Renal cortical epithelial cell (primary cell): ENCODE measurements around the gene EIF4H. TPM values are rescaled to one million over a fixed set of nuclear protein-coding genes. Genes with fewer than 3 reads are reported as not detected.
"Not testable (repeated sequence)": the region's sequence is repeated elsewhere in the genome, so short reads cannot be mapped to it uniquely, and the experiment has no call there.

ENCODE experiments used
- DNase-seq: peaks from one replicate; pipeline ENCODE4 v3.0.0-alpha.2; 2011; ENCODE audit warnings: low read depth
- total RNA-seq: library from RNA; depleted of rRNA; stranded (reverse); fragments of >200 nt; gene quantifications from 2 replicates; pipeline ENCODE4 v1.2.3, GENCODE V29; 2014

The EIF4H gene
- total RNA-seq = 332 and 407 TPM in 2 replicates

GRCh38 chr7:74173866-74174605, at the start of gene EIF4H:
EIF4H (plus strand) TSS chr7:74174356; CDS start chr7:74174384, 28 bp downstream.
- DNase-seq = peak; percentile 78

GRCh38 chr7:74126220-74126880, 47.8 kb upstream of the EIF4H start:
- no peak for DNase-seq

- no peak for DNase-seq
Measured at GRCh38 chr7:74129887-74130286, 44.3 kb upstream of the EIF4H start.

DNA sequence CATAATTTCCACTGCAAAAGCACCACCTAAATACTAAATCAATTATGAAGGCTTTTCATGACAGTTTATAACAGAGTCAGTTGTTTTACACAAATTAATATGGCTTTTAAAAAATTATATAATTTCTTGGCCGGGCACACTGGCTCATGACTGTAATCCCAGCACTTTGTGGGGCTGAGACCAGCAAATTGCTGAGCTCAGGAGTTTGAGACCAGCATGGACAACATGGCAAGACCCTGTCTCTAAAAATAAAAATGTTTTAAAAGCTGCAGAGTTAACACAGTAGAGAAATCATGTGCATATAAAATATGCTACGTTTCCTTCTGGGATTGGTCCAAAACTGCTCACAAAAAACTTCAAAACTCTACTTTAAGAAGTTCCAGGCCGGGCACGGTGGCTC, 43.6 kb upstream of the EIF4H start:
- no peak for DNase-seq

DNA sequence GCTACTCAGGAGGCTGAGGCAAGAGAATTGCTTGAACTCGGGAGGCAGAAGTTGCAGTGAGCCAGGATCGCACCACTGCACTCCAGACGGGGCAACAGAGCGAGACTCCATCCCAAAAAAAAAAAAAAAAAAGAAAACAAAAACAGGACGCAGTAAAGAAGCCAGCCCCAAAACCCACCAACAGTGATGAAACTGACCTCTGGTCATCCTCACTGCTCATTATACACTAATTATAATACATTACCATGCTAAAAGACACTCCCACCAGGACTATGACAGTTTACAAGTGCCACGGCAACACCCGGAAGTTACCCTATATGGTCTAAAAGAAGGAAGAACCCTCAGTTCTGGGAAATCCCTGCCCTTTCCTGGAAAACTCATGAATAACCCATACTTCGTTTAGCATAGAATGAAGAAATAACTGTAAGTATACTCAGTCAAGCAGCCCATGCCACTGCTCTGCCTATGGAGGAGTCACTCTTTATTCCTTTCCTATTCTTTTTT, 40.0 kb upstream of the EIF4H start:
- DNase-seq = peak; percentile 22

GRCh38 chr7:74138334-74138867, 35.8 kb upstream of the EIF4H start:
- no peak for DNase-seq

- no peak for DNase-seq
Measured at GRCh38 chr7:74138945-74139843, 35.0 kb upstream of the EIF4H start.

DNA sequence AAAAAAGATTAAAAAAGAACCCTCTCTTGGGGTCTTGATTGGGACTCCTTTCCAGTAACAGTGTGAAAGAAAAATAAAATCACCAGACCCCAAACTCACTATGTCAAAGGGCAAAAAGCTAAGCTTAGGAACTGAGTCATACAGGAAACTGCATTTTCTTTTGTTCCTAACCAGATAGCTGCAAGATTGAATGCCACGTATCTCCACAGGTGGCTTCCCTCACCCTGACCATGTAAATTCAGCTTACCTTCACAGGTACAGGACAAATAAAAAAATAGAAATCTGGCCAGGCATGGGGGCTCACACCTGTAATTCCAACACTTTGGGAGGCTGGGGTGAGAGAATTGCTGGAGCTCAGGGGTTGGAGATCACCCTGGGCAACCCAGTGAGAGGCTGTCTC, 32.5 kb upstream of the EIF4H start:
- DNase-seq = peak; percentile 23

GRCh38 chr7:74143383-74143782, 30.8 kb upstream of the EIF4H start:
- no peak for DNase-seq

DNA sequence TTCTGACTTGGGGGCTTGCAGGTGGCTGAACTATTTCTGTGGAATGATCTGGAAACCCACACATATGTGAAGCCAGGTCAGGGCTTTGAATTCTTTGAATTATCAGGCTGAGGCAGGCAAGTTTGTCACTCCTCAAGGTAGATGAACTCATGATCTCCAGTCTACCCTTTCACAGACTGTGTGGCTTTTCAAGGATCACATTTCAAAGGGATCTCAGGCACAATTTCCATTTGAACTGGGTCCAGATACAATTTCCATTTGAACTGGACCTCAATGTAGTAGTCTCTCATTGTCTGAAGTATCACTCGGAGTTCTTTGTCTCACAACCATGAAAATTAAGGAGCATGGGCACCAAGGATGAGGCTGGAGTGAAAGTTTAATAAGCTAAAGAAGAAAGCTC, 25.7 kb upstream of the EIF4H start:
- DNase-seq = no peak

- DNase-seq = no peak
Measured at GRCh38 chr7:74149071-74149470, 25.1 kb upstream of the EIF4H start.

DNA sequence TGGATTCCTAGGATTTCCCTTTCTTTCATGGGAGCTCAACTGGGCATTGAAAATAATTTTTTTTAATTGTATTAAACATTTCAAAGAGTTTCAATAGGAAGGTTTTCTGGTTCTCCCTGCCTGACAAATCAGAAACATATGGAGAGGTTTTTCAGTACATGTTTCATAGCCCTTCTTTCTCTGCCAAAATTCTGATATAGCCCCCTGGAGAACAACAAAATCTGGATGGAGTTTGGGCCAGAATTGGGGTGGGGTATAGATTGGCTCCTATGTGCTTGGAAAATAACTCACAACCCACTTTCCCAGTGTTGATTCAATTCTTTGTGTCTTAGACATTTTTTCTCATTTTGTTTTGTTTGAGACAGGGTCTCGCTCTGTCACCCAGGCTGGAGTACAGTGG, 24.6 kb upstream of the EIF4H start:
- no peak for DNase-seq

DNA sequence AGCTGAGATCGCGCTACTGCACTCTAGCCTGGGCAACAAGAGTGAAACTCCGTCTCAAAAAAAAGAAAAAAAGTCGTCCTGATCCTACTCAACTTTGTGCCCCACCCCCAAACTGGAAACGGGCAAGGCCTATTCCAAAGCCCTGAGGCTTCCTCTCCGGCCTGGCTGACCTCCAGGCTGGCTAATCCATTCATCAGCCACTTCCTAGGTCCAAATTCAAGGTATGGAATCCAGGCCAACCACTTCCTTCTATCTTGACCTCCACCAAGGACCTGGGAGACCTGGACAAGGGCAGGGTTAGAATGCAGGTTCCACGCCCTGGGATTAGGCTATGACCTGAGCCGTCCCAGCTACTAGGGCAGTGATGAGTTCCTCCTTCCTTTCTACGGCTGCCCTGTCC, 20.4 kb upstream of the EIF4H start:
- no peak for DNase-seq

GRCh38 chr7:74155810-74156395, 18.3 kb upstream of the EIF4H start:
- no peak for DNase-seq

DNA sequence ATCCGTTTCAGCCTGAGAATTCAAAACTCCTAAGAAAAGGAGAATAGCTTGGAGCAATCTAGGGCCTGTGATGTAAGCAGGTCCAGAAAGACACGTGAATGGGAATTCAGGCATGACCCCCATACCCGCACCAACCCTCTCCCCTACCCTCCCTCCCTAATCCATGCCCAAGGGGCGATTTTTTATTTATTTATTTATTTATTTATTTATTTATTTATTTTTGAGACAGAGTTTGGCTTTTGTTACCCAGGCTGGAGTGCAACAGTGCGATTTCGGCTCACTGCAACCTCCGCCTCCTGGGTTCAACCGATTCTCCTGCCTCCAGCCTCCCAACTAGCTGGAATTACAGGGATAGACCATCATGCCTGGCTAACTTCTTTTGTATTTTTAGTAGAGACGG, 16.6 kb upstream of the EIF4H start:
- DNase-seq = no peak

DNA sequence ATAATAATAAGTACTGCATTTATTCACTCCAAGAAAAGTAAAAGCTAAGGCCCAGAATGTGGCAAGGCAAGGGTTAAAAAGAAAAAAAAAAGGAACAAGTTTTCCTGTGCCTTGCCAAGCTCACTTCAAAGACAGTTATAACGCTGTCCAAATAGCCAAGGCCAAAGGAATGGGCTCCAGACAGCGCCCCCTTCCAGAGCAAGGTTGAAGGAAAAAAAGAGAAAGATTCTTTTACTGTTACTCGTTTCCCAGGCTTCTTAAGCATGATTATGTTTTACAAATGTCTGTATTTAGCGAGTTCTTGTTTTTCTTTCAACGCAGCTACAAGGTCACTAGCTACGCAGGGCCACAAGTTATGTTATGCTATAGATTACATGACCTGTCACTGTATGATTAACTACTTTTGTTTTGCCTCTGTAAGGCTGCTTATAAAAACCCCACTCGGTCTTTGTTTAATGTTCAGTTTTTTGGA, 9.1 kb upstream of the EIF4H start:
- no peak for DNase-seq

- DNase-seq = no peak
Measured at GRCh38 chr7:74165867-74166593, 8.1 kb upstream of the EIF4H start.

- DNase-seq = not testable (repeated sequence)
Measured at GRCh38 chr7:74167324-74167723, 6.8 kb upstream of the EIF4H start.

- DNase-seq = no peak
Measured at GRCh38 chr7:74173074-74173473, 1.1 kb upstream of the EIF4H start.

- no peak for DNase-seq
Measured at GRCh38 chr7:74173491-74173865, 678 bp upstream of the EIF4H start.

- no peak for DNase-seq
Measured at GRCh38 chr7:74174606-74175082, 488 bp downstream of the EIF4H start.
